Hippocampal formation (tissue), 2 donors: ENCODE results near the gene XXYLT1.

Experiments used
- DNase-seq, 2 donors: peaks; one replicate each; lab custom pipeline; 2025; lab: John Stamatoyannopoulos, UW

The XXYLT1 gene

GRCh38 chr3:195267096-195267495 is 3.9 kb downstream of the XXYLT1 start:
- no peak for DNase-seq

DNA sequence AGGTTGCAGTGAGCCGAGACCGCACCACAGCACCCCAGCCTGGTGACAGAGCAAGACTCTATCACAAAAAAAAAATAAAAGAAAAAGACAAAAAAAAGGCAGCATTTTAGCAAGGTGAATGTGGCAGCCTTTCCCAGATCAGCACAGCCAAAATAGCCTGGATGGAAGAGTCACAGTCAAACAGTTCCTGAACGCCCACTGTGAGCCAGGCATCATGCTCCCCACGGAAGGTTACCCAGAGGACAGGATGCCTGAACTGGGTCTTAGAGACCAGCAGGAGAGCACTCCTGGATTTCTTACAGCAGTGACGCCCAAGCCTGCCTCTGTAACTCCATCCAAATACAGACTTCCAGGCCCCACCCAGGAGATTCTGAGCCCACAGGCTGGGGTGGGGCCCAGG is 4.5 kb downstream of the XXYLT1 start:
- no peak for DNase-seq

DNA sequence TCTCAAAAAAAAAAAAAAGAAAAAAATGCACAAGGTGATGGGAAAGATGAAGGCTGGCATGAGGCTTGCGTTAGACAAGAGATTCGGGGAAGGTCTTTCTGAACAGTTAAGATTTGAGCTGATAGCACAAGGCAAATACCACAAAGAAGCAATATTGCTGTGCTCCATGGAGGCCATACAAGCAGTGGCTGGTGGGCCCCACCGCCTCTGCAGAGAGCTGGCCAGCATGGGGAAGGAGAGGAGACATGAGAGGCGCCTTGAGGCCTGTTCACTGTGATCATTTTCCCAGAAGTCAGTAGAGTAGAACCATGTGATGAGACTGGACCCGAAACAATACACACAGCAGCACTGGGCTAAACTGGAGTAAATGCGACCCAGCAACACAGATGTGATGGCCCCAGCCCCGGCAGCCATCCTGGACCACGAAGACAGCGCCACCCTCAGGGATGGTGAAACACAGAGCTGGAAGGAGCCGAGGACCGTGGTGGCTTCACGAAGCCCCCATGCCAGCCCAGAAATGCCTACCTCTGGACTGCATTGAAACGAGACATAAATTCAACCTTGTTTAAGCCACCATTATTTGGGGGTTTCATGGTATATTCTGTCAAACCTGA is 5.5 kb downstream of the XXYLT1 start:
- DNase-seq = no peak

DNA sequence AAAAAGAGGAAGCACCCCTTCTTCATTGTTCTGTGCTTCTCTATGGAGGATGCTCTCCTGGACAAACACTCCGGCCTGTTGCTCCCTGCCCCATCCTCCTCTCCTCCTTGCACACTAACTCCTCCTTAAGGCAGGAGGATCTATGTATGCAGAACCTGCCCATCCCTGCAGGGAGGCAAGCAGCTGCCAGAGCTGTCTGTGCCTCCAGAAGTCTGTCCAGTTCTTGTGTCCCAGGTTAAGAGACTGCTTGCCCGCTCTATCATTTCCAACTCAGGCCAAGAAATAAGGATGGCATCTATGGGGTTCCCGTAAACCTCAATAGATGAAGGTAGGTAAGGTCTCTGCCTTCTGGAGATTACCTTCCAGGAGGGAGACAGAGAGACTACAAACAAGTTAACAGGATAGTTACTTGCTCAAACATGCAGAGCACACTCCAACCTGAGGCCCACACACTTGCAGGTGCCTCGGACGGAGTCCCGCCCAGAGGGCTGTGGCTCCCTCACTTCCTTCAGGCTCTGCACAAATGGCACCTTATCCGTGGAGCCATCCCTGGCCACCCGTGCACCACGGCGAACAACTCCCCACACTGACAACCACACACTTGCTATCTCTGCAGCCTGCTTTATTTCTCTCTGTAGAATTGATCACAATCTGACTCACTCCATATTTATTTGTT is 6.9 kb downstream of the XXYLT1 start:
- no peak for DNase-seq

DNA sequence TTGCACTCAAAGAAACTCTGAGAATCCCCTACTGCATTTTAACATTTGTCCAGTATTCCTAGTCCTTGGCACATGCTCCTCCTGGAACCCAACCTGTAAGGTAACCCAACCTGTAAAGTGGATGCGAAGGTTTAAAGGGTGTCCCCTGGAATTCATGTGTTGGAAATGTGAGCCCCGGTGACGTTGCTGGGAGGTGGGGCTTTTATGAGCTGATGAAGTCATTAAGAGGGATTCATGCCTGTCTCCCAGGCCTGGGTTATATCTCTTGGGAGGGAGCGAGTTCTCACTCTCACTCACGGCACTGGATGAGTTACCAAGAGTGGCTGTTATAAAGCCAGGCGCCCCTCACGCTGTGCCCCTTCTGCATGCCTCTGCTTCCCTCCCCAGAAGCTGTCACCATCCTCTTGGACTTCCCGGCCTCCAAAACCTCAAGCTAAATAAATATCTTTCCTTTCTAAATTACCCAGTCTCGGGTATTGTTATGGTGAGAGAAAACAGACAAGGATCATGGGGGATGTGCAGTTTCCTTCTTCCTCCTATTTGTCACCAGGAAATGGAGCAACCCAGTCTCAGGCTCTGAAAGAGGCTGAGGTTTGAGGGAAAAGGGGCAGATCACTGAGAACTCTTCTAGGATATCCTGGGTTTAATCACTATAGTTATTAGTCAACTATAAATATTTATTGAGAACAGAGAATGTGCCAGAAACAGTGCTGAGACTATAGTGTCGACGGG is 7.6 kb downstream of the XXYLT1 start:
- no peak for DNase-seq

DNA sequence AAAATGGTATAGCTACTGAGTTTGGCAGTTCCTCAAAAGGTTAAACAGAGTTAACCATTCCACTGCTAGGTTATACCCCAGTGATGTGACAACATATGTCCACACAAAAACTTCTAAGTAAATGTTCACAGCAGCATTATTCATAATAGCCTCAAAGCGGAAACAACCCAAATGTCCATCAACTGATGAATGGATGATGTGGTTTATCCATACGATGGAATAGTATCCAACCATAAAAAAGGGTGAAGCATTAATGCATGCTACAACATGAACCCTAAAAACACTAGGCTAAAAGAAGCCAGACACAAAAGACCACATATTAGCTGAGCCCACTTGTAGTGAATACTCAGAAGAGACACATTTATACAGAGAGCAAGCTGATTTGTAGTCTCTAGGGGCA is 9.0 kb downstream of the XXYLT1 start:
- no peak for DNase-seq

DNA sequence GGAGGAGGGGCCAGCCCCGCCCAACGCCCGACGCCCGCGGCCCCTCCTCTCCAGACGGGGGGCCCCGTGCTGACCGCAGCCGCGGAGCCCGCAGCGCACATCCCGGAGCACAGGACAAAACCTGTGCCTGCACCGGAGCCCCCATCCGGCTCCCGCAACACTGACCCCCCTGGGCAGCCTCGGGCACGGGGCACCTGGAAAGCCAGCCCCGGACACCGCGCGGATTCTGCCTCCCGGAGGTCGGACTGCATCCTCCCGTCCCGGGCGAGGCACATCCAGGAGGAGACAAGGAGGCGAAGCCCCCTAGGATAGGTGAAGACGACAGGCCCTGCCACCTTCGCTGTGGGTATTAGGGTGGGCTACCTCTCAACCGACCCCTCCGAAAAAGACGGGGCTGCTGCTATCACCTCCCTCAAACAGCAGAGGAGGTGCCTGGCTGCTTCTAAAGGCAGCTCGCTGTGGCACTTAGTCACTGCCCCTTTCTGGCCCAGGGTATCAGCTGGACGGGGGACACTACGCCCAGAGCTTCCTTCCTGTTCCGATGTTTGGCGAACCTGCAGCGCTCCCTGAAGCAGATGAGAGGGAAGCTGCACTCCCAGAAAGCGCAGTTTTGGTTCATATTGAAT is 10.6 kb downstream of the XXYLT1 start:
- DNase-seq = peak in 1 of 2 donors; percentile 29

- DNase-seq = peak; percentile 56 to 58
These were observed 11.3 kb downstream of the XXYLT1 start for GRCh38 chr3:195259475-195260279.

GRCh38 chr3:195259154-195259474 is 11.8 kb downstream of the XXYLT1 start:
- no peak for DNase-seq

DNA sequence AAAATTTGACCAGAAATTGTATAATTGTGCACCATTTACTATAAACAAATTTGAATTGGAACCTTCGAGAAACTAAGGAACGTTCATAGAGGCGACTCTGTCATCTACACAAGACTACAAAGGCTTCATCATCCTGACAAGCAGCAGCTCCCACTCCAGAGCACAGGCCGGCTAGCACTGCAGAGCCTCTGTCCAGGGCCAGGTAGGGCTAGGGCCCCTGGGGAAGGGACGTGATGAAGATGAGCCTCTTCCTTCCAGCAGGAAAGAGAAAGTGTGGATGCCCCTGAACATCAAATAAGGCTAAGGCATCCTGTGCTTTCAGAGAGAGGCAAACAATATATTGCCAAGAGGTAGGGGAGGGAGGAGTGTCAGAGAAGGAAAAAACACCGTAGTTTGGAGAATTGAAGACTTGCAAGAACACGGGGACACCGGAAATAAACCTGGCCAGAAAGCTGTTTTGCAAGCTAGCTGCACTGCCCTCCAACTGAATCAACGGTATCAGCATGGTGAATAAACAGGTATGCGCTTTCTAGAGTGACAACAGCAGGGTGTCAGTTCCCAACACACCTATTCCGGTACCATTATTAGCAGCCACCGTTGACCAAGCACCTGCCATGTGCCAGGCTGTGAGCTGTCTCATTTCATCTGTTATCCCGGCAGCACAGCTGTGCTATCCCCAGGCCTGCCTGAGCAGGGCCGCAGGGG is 12.4 kb downstream of the XXYLT1 start:
- DNase-seq = no peak

- DNase-seq = no peak
These were observed 13.2 kb downstream of the XXYLT1 start for GRCh38 chr3:195257454-195258448.

DNA sequence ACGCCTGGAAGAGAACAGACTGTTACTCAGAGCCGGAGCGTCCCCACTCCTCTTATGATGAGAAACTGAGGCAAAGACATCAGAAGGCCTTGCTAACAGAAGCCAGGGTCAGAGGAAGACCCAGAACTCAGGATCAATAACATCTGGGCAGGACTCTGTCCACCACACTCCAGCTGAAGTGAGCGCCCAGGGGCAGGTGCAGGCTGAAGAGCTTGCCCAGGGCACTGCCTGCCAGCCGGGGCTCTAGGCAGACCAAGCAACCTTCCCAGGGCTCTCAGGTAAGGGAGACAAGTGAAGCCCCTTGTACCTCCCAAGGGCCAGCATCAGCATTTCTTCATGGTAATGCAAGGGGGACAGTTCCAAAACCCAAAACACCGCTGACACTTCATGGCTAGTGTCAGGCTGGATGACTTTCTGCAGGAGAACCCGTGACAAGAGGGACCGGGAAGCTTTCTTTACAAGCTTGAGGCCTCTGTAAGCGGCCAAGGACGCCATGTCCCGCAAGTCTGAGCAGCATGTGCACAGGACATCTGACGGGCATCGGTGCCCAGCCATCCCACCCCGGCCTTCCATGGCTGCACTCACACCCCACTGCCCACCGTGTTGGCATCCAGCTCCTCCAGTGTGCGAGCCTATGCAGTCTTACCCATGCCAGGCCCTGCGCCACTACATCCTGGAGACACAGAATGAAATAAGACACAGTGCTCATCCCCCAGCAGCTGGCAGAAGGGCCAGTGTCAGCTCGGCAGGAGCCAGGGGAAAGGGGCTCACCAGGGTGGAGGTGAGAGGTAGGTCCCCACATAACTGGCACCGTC is 14.1 kb downstream of the XXYLT1 start:
- DNase-seq = no peak

DNA sequence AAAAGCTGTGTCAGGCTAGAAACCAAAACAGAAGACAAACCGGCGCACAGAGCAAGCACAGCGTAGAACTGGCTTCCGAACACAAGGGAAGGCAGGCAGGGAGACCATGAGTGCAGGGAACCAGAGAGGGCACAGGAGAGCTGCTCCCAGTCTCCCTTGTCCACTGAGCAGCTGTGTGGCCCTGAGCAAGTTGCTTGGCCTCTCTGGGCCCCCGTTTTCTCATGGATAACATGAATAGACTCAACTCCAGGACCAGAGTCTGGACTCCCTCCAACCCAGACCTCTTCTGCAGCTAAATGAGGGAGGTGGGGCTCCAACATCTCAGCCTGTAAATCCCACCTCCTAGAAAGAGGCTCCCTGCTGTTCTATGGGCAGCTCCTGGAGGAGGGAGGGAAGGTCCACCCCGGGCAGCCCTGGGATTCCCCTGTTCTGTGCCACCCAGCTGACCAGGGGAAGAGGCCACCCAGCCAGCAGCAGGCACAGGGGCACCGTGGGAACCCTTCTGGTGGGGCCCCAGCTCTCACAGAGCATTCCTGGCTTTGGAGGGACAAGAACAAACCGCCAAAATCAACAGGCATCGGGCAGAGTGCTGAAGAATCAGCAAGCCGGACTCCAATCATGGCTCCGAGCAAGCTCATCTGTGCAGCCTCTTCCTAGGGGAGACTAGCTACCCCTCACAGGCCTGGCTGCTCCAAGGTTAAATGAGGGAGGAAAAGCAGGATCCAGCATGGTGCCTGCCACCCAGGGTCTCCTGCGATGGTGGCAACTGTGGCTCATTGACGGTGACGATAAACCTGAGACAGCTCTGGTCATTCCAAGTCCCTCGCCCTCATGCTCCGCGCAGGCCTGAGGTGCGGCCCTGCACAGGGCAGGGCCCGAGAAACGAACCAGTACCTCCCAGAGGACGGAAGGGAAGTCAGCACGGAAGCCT is 15.1 kb downstream of the XXYLT1 start:
- no peak for DNase-seq

DNA sequence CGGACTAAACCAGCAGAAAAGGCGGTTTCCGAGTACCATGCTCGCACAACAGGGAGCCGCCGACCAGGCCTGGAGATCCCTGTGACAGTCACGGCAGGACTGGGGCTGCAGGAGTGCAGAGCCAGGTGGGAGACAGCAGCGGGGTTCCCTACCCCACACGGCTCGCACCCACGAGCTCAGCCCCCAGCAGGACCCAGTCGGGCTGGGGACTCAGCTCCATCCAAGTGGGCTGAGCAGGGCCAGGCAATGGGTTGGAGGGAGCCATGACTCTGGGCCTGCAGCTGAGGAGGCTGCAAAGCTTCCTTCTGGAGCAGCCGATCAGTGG is 15.8 kb downstream of the XXYLT1 start:
- DNase-seq = no peak

DNA sequence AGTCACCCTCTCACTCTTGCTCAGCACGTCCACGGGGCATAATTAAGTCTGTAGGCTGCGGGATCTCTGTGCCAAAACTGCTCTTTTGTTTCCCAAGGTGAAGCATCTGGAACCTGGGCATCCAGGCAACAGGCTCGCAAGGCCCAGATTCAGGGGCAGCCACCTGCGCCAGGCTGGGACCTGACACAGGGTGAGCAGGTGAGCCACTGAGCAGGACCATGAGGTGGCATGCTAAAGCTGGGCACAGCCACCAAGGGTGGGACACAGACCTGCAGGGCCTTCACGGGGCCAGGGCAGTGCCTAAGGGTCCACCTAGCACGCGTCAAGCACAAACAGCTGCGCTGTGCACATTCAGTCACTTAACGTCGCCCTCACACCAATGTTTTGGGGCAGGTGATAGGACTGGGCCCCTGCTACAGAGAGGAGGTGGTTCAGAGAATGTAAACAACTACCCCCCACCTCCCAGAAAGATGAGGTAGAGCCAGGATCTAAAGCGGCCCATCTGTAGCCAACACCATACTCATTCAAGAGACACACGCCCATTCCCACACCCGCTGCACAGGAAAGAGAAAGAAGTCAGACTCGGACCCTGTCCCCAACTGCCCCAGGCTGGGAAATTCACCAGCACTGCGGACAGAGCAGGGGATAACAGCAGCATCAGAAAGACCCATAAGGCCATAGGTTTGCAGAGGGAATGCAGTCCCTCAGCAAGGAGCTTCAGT is 16.3 kb downstream of the XXYLT1 start:
- DNase-seq = no peak

DNA sequence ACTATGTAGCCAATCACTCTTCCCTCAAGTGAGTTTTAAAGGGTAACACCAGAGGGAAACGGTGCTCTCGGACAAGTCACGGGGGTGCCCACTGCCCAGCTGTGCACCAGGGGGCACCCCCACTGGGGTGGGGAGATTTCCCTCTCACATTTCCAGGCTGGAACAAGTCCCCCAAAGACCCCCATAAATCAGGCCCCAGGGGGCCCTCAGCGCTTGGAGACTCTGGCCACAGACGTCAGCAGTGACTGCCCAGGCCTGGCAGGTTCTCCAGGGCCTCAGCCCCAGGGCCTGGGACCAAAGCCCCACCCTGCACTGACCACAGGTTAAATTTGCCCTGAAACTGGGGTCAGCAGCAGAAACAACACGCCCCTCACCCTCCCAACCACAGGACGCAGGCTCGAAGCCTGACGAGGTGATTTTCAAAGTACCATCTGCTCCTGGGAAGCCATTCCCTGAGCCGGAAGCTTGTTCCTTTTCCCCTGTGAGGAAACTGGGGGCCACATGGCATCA is 17.0 kb downstream of the XXYLT1 start:
- DNase-seq = no peak

GRCh38 chr3:195251336-195252065 is 19.5 kb downstream of the XXYLT1 start:
- no peak for DNase-seq
